Activated CD4-positive, alpha-beta T cell treated with anti-CD3 and anti-CD28 coated beads for 4 hours (primary cell): ENCODE results near the gene GPR33.
"Not testable (repeated sequence)": the region's sequence is repeated elsewhere in the genome, so short reads cannot be mapped to it uniquely, and the experiment has no call there.

ENCODE experiments used
- DNase-seq, 2 donors: peaks; one replicate each; pipeline ENCODE4 v3.0.0-alpha.2; 2020

The GPR33 gene

GRCh38 chr14:31457665-31458659, 29.9 kb downstream of the GPR33 start:
- DNase-seq = no peak

GRCh38 chr14:31456841-31457664, 30.8 kb downstream of the GPR33 start, which contains the start of gene DTD2:
Gene DTD2, minus strand, starts transcription at chr14:31457506. Its CDS starts 113 bp downstream, at chr14:31457393.
- peak; percentile 91 to 94 for DNase-seq

GRCh38 chr14:31449971-31450610, 37.7 kb downstream of the GPR33 start:
- no peak for DNase-seq

- no peak for DNase-seq
Observed at GRCh38 chr14:31449136-31449535, 38.7 kb downstream of the GPR33 start.

DNA sequence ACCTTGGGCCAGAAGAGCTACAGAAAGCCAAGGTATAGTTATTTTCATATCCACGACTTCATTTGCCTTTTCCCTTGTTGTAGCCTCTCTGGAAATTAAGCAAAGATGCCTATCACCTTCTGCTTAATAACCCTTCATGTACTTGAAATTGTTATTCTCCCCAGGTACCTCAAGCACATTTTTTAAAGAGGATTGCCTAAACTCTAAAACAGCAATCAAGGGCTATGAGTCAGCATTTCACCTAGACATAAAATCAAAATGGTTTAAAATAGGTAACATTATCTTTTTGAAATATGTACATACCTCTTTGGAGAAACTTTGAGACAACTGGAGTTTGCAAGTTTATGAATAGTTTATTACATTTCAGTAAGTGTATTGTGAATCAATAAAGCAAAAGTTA, 42.1 kb downstream of the GPR33 start:
- DNase-seq = no peak

DNA sequence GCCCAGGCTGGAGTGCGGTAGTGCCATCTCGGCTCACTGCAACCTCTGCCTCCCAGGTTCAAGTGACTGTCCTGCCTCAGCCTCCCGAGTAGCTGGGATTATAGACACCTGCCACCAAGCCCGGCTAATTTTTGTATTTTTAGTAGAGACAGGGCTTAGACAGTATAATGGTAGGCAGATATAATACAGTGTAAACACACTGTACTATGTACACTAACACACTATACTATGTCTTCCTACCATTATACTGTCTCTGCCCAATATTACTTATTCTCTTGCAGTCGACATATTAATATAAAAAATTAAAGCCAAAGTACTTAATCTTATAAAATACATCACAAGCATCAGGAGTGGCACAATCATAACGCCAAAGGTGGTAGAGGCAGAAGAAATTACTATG, 45.6 kb downstream of the GPR33 start:
- DNase-seq = no peak

DNA sequence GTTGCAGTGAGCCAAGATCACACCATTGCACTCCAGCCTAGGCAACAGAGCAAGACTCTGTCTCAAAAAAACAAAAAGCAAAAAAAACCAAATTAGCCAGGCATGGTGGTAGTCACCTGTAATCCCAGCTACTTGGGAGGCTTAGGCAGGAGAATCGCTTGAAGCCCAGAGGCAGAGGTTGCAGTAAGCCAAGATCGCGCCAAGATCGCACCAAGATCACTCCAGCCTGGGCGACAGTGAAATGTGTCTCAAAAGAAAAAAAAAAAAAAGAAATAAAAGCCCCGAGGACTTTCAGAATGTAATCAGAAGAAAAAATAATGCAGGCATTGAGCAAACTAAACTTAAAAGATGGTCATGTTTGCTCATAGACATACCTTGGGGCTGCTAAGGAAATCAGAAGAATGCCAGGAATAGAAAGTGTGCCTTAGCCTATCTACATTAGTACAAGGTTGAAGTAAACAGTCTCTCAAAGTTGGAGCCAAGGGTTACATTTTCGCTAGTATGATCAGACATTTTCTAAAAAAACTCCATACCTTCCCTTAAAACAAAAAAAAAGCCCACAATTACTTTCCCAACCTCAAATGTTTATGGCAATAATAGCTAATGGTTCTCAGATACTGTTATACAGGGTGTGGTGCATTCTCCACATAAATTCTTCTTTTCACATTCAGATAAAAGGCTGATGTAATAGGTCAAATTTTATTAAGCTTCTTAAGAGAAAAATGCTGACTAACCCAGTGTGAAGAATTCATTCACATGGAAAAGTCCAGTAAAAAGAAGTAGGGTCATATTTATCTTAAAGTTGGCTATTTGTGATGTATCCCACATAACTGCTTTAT, 46.3 kb downstream of the GPR33 start:
- DNase-seq = no peak

- DNase-seq = no peak
Observed at GRCh38 chr14:31440280-31440679, 47.6 kb downstream of the GPR33 start.

DNA sequence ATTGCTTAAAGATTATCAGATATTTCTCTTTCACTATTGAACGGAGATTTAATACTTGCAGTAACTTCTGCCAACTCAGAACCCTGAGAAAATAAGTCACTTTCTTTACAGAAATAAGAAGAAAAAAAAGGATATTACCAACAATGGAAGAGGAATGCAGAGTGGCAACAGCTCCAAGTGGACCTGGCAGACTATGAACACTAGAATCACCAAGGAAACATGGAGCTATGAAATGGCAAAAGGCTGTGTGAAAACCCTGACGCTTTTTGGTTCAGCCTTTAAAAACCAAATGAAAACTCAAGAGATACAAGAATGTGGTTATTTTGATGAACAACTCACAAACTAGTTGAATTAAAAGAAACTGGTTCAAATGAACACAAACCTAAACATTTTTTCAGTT, 48.3 kb downstream of the GPR33 start:
- DNase-seq = no peak

GRCh38 chr14:31437045-31437691, 50.7 kb downstream of the GPR33 start:
- DNase-seq = not testable (repeated sequence)

GRCh38 chr14:31435276-31435675, 52.6 kb downstream of the GPR33 start:
- no peak for DNase-seq
